HCT116 (cell line): ENCODE data around the gene C2CD4B. TPM values are rescaled to one million over a fixed set of nuclear protein-coding genes. Genes with fewer than 3 reads are reported as not detected.
A peak's percentile ranks its signal among the peaks of the same experiment; 100 is the strongest.

Source experiments
- ATAC-seq: fragments of 200-7000 bp; cut with Tn5 transposase; 2 replicates; pipeline ENCODE4 v1.9.1; 2020; ENCODE audit warnings: mild to moderate bottlenecking, moderate library complexity
- BruUV-seq: library from RNA; stranded (reverse); fragments of 400-500 nt; replicated peaks from 2 replicates; lab custom pipeline; 2021; lab: Mats Ljungman, UMichigan
- CTCF ChIA-PET: fragments of 300-600 bp; sonication (Branson Sonifier 250); formaldehyde crosslinking; loops from one replicate; lab custom pipeline; 2021; ENCODE audit warnings: antibody characterized with exemption; lab: Charles Lee
- POLR2A ChIA-PET: fragments of 300-600, 350-600 bp; sonication (Branson Sonifier 250); formaldehyde crosslinking; loops from one replicate; lab custom pipeline; 2021; ENCODE audit warnings: antibody characterized with exemption; lab: Charles Lee
- RAD21 ChIA-PET, 2 experiments: fragments of 300-600 bp; sonication (Branson Sonifier 250); formaldehyde crosslinking; loops; one replicate each; lab custom pipeline; 2023; ENCODE audit warnings: low total read pairs in 2 of 2; ENCODE audit not compliant: uncharacterized antibody in 2 of 2, unreplicated experiment in 2 of 2, low non-redundant PET in 1 of 2; lab: Charles Lee
- DNase-seq: peaks from one replicate; pipeline ENCODE4 v3.0.0-alpha.2; 2010; ENCODE audit warnings: low read depth, low spot score
- H2AFZ ChIP-seq: fragments of 200-600 bp; shearing (Covaris generic), sonication (generic); 2 replicates; pipeline ENCODE4 v1.6.1; 2017; ENCODE audit warnings: low read depth, mixed run types, mixed read lengths, antibody characterized with exemption, low read length; ENCODE audit not compliant: poor library complexity, severe bottlenecking
- H3K27ac ChIP-seq: 2 replicates; pipeline ENCODE4 v1.5.1; 2012; ENCODE audit warnings: low read depth, low read length
- H3K27me3 ChIP-seq: fragments of 200-600 bp; sonication (generic); 2 replicates; pipeline ENCODE4 v1.6.1; 2016; ENCODE audit warnings: mixed run types, low read length, mixed read lengths; ENCODE audit not compliant: insufficient read depth
- H3K36me3 ChIP-seq, 2 experiments: fragments of 200-500 bp in 1 of 2; fragments of 200-600 bp in 1 of 2; sonication (Bioruptor generic) in 1 of 2; sonication (generic) in 1 of 2; 2 replicates each; pipeline versions ENCODE4 v1.5.1 to v1.6.1; 2014 to 2016; ENCODE audit warnings: low read length in 2 of 2, inconsistent platforms in 1 of 2, mixed read lengths in 1 of 2, mixed run types in 1 of 2; ENCODE audit not compliant: insufficient read depth in 2 of 2, control insufficient read depth in 1 of 2
- H3K4me1 ChIP-seq, 2 experiments: fragments of 200-600 bp in 1 of 2; sonication (generic) in 1 of 2; 2 replicates each; pipeline versions ENCODE4 v1.5.1 to v1.6.1; 2012 to 2017; ENCODE audit warnings: low read length in 2 of 2, inconsistent platforms in 1 of 2, mild to moderate bottlenecking in 1 of 2, mixed read lengths in 1 of 2, mixed run types in 1 of 2, moderate library complexity in 1 of 2; ENCODE audit not compliant: insufficient read depth in 2 of 2, control insufficient read depth in 1 of 2
- H3K4me2 ChIP-seq: fragments of 200-600 bp; sonication (generic); 2 replicates; pipeline ENCODE4 v1.6.1; 2017; ENCODE audit warnings: mixed run types, low read length, mixed read lengths
- H3K4me3 ChIP-seq, 2 experiments: fragments of 200-600 bp in 1 of 2; sonication (generic) in 1 of 2; replicated peaks in 1 of 2; 2 replicates each; pipeline ENCODE4 v1.5.1; 2011 to 2016; ENCODE audit warnings: low read length in 2 of 2, control low read depth in 1 of 2, low read depth in 1 of 2, mild to moderate bottlenecking in 1 of 2, mixed read lengths in 1 of 2, mixed run types in 1 of 2
- H3K79me2 ChIP-seq: fragments of 200-600 bp; sonication (generic); 2 replicates; pipeline ENCODE4 v1.6.1; 2017; ENCODE audit warnings: mild to moderate bottlenecking, mixed run types, low read length, moderate library complexity, mixed read lengths; ENCODE audit not compliant: insufficient read depth
- H3K9ac ChIP-seq: fragments of 200-600 bp; sonication (generic); 2 replicates; pipeline ENCODE4 v1.6.1; 2016; ENCODE audit warnings: low read length, mixed read lengths
- H3K9me2 ChIP-seq: fragments of 200-600 bp; sonication (generic), shearing (Covaris generic); 2 replicates; pipeline ENCODE4 v1.6.1; 2017; ENCODE audit warnings: mixed run types, mild to moderate bottlenecking, moderate library complexity; ENCODE audit not compliant: insufficient read depth
- H3K9me3 ChIP-seq, 2 experiments: fragments of 200-500 bp in 1 of 2; fragments of 200-600 bp in 1 of 2; sonication (Bioruptor generic) in 1 of 2; sonication (generic) in 1 of 2; 2 replicates each; pipeline ENCODE4 v1.6.1; 2014 to 2017; ENCODE audit warnings: low read length in 2 of 2, mixed read lengths in 2 of 2, inconsistent platforms in 1 of 2, low read depth in 1 of 2, mild to moderate bottlenecking in 1 of 2, mixed run types in 1 of 2, moderate library complexity in 1 of 2; ENCODE audit not compliant: control insufficient read depth in 1 of 2, insufficient read depth in 1 of 2
- H4K20me1 ChIP-seq: fragments of 200-600 bp; sonication (generic), shearing (Covaris generic); 2 replicates; pipeline ENCODE4 v1.6.1; 2017; ENCODE audit warnings: mixed run types, mild to moderate bottlenecking, moderate library complexity; ENCODE audit not compliant: insufficient read depth
- EZH2 ChIP-seq: fragments of 200-600 bp; sonication (generic); IDR thresholded peaks from 2 replicates; pipeline ENCODE4 v1.6.1; 2017; ENCODE audit warnings: antibody characterized with exemption, mixed run types
- EZH2phosphoT487 ChIP-seq: fragments of 200-600 bp; IDR thresholded peaks from 2 replicates; pipeline ENCODE4 v1.6.1; 2018; ENCODE audit warnings: antibody characterized with exemption, borderline replicate concordance
- FOSL1 ChIP-seq: IDR thresholded peaks from 2 replicates; pipeline ENCODE4 v1.6.1; 2012; ENCODE audit warnings: low read depth
- MAX ChIP-seq: IDR thresholded peaks from 2 replicates; pipeline ENCODE4 v1.6.1; 2012
- POLR2AphosphoS5 ChIP-seq: IDR thresholded peaks from 2 replicates; pipeline ENCODE4 v1.6.1; 2011; ENCODE audit warnings: mild to moderate bottlenecking, low read depth, low read length, moderate library complexity
- RAD21 ChIP-seq: IDR thresholded peaks from 2 replicates; pipeline ENCODE4 v1.6.1; 2012; ENCODE audit warnings: low read depth, mild to moderate bottlenecking
- REST ChIP-seq: IDR thresholded peaks from 2 replicates; pipeline ENCODE4 v1.6.1; 2012; ENCODE audit warnings: low read depth
- TCF7L2 ChIP-seq: IDR thresholded peaks from 2 replicates; pipeline ENCODE4 v1.7.0; 2011; ENCODE audit warnings: borderline replicate concordance, inconsistent platforms; ENCODE audit not compliant: insufficient read depth, insufficient read length; ENCODE audit errors: extremely low read depth
- YY1 ChIP-seq: IDR thresholded peaks from 2 replicates; pipeline ENCODE4 v1.6.1; 2011; ENCODE audit warnings: low read length, low read depth, moderate library complexity, mild to moderate bottlenecking; ENCODE audit not compliant: insufficient replicate concordance; ENCODE audit errors: extremely low read depth
- ZBTB33 ChIP-seq: IDR thresholded peaks from 2 replicates; pipeline ENCODE4 v1.6.1; 2011; ENCODE audit warnings: mild to moderate bottlenecking, low read length, moderate library complexity; ENCODE audit not compliant: insufficient replicate concordance; ENCODE audit errors: extremely low read depth
- ZNF274 ChIP-seq: fragments of 200-500 bp; sonication (Bioruptor generic); IDR thresholded peaks from 2 replicates; pipeline ENCODE4 v1.6.1; 2014; ENCODE audit warnings: mild to moderate bottlenecking, low read depth, low read length, inconsistent platforms
- intact Hi-C: fragments of 100-400 bp; cut with micrococcal nuclease; formaldehyde crosslinking; loops from 2 replicates; pipeline ENCODE4 v1.10.0; 2022
- total RNA-seq: library from RNA; stranded (reverse); gene quantifications from one replicate; pipeline ENCODE4 v1.2.1, GENCODE V29; 2021; ENCODE audit not compliant: unreplicated experiment

The C2CD4B gene
- total RNA-seq, 1 experiment from 2014 or later = not detected

- Histone ChIP-seq H3K9ac (no peak overlapping the region), H3K4me3 (no peak overlapping the region), H3K4me2 (no peak overlapping the region), H3K36me3 (no peaks in the 10 kb centered on the region), H3K9me2 (no peaks in the 10 kb centered on the region), H4K20me1 (no peaks in the 10 kb centered on the region), H3K27ac (no peak overlapping the region), H3K79me2 (no peaks in the 10 kb centered on the region), H3K4me1 (no peaks in the 10 kb centered on the region), H2AFZ (no peak overlapping the region), H3K27me3 (no peaks in the 10 kb centered on the region), H3K9me3 (no peaks in the 10 kb centered on the region)
- CTCF ChIA-PET = interaction anchor here (1.2 to 2.1 kb wide), 7 partner anchors 11 to 182 kb away, joined by 3 to 15 read pairs (median 6); partner anchors contain the start of gene VPS13C
- ATAC-seq (no peak), DNase-seq (no peak)
- POLR2A ChIA-PET = no interaction called here
- RAD21 ChIA-PET = no interaction called here
- TF ChIP-seq YY1 (no peak), RAD21 (0 out of 2 replicates have a peak, but pooled peaks have one; percentile 2)
- BruUV-seq = no TSS peak
- intact Hi-C loops = no loop called here
These were observed 40.1 kb downstream of the C2CD4B start for GRCh38 chr15:62124973-62125303.

GRCh38 chr15:62124176-62124972, 40.7 kb downstream of the C2CD4B start:
- Histone ChIP-seq H3K4me3 (no peak overlapping the region), H3K9me3 (no peaks in the 10 kb centered on the region), H3K9ac (no peak overlapping the region), H3K36me3 (no peaks in the 10 kb centered on the region), H3K9me2 (no peaks in the 10 kb centered on the region), H4K20me1 (no peaks in the 10 kb centered on the region), H3K4me1 (peaks cover 0 to 2% of the 10 kb centered on the region in 2 experiments; a peak in 2 of 4 replicates), H3K27ac (no peak overlapping the region), H3K4me2 (no peak overlapping the region), H3K79me2 (no peaks in the 10 kb centered on the region), H3K27me3 (no peaks in the 10 kb centered on the region), H2AFZ (no peak overlapping the region)
- ATAC-seq = no peak
- ChIA-PET CTCF (interaction anchor here (1.2 to 2.1 kb wide), 2 partner anchors 14 to 183 kb away, joined by 5 to 15 read pairs; no protein-coding TSS in a partner anchor), RAD21 (no interaction called here), POLR2A (no interaction called here)
- DNase-seq = no peak
- intact Hi-C loops = no loop called here
- no TSS peak for BruUV-seq
- TF ChIP-seq YY1 (no peak), ZNF274 (no peak), EZH2phosphoT487 (no peak), FOSL1 (no peak), REST (no peak), POLR2AphosphoS5 (no peak), MAX (no peak), EZH2 (no peak), TCF7L2 (no peak), ZBTB33 (no peak)
